Upper lobe of left lung (tissue), 6 donors: ENCODE data around the gene KTI12. TPM values are rescaled to one million over a fixed set of nuclear protein-coding genes. Genes with fewer than 3 reads are reported as not detected.
"Not testable (repeated sequence)": the region's sequence is repeated elsewhere in the genome, so short reads cannot be mapped to it uniquely, and the experiment has no call there.

ENCODE experiments used
- ATAC-seq, 2 donors: fragments of 200-7000 bp; cut with Tn5 transposase; one replicate each; pipeline ENCODE4 v1.9.1; 2022; ENCODE audit warnings: mild to moderate bottlenecking in 2 of 2, moderate library complexity in 2 of 2; ENCODE audit not compliant: low FRiP score in 2 of 2
- DNase-seq, 2 donors: peaks; one replicate each; pipeline ENCODE4 v3.0.0-alpha.2; 2019 to 2020
- H3K27ac ChIP-seq, 4 donors: fragments of 200-600 bp; sonication (generic); one replicate each; pipeline ENCODE4 v1.5.1; 2016 to 2019
- H3K27me3 ChIP-seq, 4 donors: fragments of 200-600 bp; sonication (generic); one replicate each; pipeline ENCODE4 v1.5.1; 2017 to 2019
- H3K36me3 ChIP-seq, 4 donors: fragments of 200-600 bp; sonication (generic); one replicate each; pipeline ENCODE4 v1.5.1; 2016 to 2019
- H3K4me1 ChIP-seq, 4 donors: fragments of 200-600 bp; sonication (generic); one replicate each; pipeline ENCODE4 v1.5.1; 2018 to 2019
- H3K4me3 ChIP-seq, 4 donors: fragments of 200-600 bp; sonication (generic); one replicate each; pipeline ENCODE4 v1.5.1; 2017 to 2019; ENCODE audit warnings: mild to moderate bottlenecking in 2 of 4, moderate library complexity in 1 of 4
- H3K9me3 ChIP-seq, 4 donors: fragments of 200-600 bp; sonication (generic); one replicate each; pipeline ENCODE4 v1.5.1; 2018 to 2019
- EP300 ChIP-seq, 4 donors: sonication (generic); formaldehyde crosslinking; IDR thresholded peaks; one replicate each; pipeline ENCODE4 v1.5.1; 2017; ENCODE audit warnings: antibody characterized with exemption in 4 of 4, control low read depth in 2 of 4
- POLR2A ChIP-seq, 4 donors: fragments of 450-650 bp; IDR thresholded peaks; one replicate each; pipeline ENCODE4 v1.5.1; 2016 to 2017; ENCODE audit warnings: antibody characterized with exemption in 4 of 4, mild to moderate bottlenecking in 2 of 4
- POLR2AphosphoS5 ChIP-seq, 2 donors: sonication (generic); formaldehyde crosslinking; IDR thresholded peaks; one replicate each; pipeline ENCODE4 v1.5.1; 2017; ENCODE audit warnings: antibody characterized with exemption in 2 of 2
- WGBS, 2 donors: methylation state at CpG; one replicate each; pipeline ENCODE4 v1.1.5; 2017 to 2018; 5-methylcytosine and 5-hydroxymethylcytosine counted together
- total RNA-seq, 6 donors: library from RNA; depleted of rRNA in 4 of 6; stranded (reverse); fragments of >200 nt in 4 of 6; gene quantifications; one replicate each; pipeline versions ENCODE4 v1.1.0 to v1.2.1, GENCODE V29; 2016 to 2021
- TF ChIP-seq, protein P1 (sequence below), 6 experiments: fragments of 450-650 bp in 4 of 6; fragments of 200-600 bp in 2 of 6; sonication (generic) in 2 of 6; IDR thresholded peaks; one replicate each; pipeline ENCODE4 v1.5.1; 2016 to 2019; ENCODE audit warnings: antibody characterized with exemption in 6 of 6
- donor health status: DM: no; HTN: no; CAD: no; lungs with moderate emphysema.
- donor health status: DM: no; HTN: yes; CAD: no; lungs with severe emphysema.

Gene KTI12, protein sequence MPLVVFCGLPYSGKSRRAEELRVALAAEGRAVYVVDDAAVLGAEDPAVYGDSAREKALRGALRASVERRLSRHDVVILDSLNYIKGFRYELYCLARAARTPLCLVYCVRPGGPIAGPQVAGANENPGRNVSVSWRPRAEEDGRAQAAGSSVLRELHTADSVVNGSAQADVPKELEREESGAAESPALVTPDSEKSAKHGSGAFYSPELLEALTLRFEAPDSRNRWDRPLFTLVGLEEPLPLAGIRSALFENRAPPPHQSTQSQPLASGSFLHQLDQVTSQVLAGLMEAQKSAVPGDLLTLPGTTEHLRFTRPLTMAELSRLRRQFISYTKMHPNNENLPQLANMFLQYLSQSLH
- 10 to 100 TPM in 1 of 6 donors, 1 to 10 TPM in 5; 2.6 to 11.6 (median 7.3) TPM for total RNA-seq

DNA sequence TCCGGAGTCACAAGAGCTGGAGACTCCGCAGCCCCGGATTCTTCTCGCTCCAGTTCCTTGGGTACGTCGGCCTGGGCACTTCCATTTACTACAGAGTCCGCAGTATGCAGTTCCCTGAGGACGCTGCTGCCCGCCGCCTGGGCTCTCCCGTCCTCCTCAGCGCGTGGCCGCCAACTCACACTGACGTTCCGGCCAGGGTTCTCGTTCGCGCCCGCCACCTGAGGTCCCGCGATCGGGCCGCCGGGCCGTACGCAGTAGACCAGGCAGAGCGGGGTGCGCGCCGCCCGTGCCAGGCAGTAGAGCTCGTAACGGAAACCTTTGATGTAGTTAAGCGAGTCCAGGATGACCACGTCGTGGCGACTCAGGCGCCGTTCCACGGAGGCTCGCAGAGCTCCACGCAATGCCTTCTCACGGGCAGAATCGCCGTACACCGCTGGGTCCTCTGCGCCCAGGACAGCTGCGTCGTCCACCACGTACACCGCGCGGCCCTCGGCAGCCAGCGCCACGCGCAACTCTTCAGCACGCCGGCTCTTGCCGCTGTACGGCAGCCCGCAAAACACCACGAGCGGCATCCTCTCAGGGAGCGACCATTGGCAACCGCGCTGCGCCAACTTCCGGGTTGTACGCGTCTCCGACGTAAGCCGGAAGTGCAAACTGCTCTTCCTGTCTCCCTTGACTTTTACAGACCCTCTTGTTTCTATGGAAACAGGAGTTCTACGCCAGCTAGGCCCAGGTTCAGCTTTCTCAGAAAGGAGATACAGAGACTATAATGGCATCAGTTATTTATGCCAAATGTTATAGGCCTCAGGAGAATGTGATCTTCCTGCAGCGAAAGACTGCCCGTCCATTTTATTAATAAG lies at the start of gene KTI12:
KTI12 (minus strand) TSS at position 621 of the 860 bp plus-strand sequence; CDS start at position 572, 49 bp downstream.
- peaks cover 0 to 12% (median 0%) of the 10 kb centered on the region in 4 donors for H3K36me3 ChIP-seq
- no peaks in the 10 kb centered on the region for H3K27me3 ChIP-seq
- H3K27ac ChIP-seq, result peak within 1 kb of the TSS; percentile 86 to 93 (median 90)
- WGBS, 2 donors, result 3 to 7% methylated on average over 24 to 58 of the region's 78 CpGs
- peak within 1 kb of the TSS; percentile 66 to 80 (median 78) for H3K4me3 ChIP-seq
- TF ChIP-seq POLR2A (IDR thresholded peaks at IDR 0.05) (peak in 3 of 4 donors; percentile 22 to 74 (median 65)), EP300 (IDR thresholded peaks at IDR 0.05) (peak in 1 of 4 donors; percentile 58), POLR2AphosphoS5 (IDR thresholded peaks at IDR 0.05) (peak; percentile 72 to 91)
- TF ChIP-seq, protein P1, sequence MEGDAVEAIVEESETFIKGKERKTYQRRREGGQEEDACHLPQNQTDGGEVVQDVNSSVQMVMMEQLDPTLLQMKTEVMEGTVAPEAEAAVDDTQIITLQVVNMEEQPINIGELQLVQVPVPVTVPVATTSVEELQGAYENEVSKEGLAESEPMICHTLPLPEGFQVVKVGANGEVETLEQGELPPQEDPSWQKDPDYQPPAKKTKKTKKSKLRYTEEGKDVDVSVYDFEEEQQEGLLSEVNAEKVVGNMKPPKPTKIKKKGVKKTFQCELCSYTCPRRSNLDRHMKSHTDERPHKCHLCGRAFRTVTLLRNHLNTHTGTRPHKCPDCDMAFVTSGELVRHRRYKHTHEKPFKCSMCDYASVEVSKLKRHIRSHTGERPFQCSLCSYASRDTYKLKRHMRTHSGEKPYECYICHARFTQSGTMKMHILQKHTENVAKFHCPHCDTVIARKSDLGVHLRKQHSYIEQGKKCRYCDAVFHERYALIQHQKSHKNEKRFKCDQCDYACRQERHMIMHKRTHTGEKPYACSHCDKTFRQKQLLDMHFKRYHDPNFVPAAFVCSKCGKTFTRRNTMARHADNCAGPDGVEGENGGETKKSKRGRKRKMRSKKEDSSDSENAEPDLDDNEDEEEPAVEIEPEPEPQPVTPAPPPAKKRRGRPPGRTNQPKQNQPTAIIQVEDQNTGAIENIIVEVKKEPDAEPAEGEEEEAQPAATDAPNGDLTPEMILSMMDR (IDR thresholded peaks at IDR 0.05), result peak in 1 of 6 experiments; percentile 7
- H3K9me3 ChIP-seq, result no peaks in the 10 kb centered on the region
- peaks cover 20 to 29% (median 22%) of the 10 kb centered on the region in 4 donors for H3K4me1 ChIP-seq
- DNase-seq (peak; percentile 86 to 93), ATAC-seq (peak; percentile 94 to 97)

DNA sequence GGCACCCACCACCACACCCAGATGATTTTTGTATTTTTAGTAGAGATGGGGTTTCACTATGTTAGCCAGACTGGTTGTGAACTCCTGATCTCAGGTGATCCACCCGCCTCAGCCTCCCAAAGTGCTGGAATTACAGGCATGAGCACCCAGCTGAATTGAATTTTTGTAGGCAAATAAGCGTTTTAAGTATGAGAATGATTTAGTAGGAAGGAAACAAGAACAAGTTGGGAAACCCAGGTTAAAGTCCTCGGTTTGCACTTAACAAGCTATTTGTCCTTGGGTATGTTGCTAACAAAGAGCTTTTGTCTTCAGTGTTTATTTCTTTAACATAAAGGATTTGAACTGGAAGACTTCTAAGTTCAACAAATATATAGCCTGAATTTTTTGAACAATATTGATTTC lies 46.4 kb upstream of the KTI12 start:
- no peak for TF ChIP-seq POLR2AphosphoS5 (IDR thresholded peaks at IDR 0.05)
- TF ChIP-seq, protein P1 (IDR thresholded peaks at IDR 0.05), result no peak
- TF ChIP-seq POLR2A (IDR thresholded peaks at IDR 0.05), result no peak
- no peak for TF ChIP-seq EP300 (IDR thresholded peaks at IDR 0.05)
- DNase-seq (no peak), ATAC-seq (no peak)
- Histone ChIP-seq H3K27ac (no peak overlapping the region), H3K4me3 (no peak overlapping the region), H3K9me3 (no peaks in the 10 kb centered on the region), H3K4me1 (no peaks in the 10 kb centered on the region), H3K36me3 (peaks cover 0 to 22% (median 0%) of the 10 kb centered on the region in 4 donors), H3K27me3 (no peaks in the 10 kb centered on the region)
- 78 to 79% methylated on average over 3 of the region's 3 CpGs for WGBS, 2 donors

DNA sequence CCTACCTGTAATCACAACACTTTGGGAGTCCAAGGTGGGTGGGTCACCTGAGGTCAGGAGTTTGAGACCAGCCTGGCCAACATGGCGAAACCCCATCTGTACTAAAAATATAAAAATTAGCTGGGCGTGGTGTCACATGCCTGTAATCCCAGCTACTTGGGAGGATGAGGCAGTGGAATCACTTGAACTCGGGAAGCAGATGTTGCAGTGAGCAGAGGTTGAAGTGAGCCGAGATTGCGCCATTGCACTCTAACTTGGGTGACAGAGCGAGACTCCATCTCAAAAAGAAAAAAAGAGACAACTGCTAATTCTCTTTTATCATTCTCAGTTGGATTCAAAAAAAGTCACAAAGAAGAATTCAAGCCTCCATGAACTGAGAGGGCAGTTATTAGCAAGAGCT lies 43.7 kb upstream of the KTI12 start:
- 89 to 92% methylated on average over 6 of the region's 6 CpGs for WGBS, 2 donors
- peaks cover 0 to 37% (median 1%) of the 10 kb centered on the region in 4 donors for H3K36me3 ChIP-seq
- not testable (repeated sequence) for H3K27ac ChIP-seq

DNA sequence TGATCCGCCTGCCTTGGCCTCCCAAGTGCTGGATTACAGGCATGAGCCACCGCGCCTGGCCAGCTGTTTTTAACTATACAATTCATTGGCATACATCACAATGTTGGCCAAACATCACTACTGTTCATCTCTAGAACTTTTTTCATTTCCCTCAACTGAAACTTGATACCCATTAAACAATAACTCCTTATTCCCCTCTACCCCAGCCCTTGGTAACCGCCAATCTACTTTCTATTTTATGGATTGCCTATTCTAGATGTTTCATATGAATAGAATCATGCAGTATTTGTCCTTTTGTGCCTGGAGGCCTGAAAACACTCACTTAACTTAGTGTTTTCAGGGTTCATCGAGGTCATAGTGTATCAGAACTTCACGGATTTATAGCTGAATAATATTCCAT lies 38.7 kb upstream of the KTI12 start:
- Histone ChIP-seq H3K4me3 (no peak overlapping the region), H3K9me3 (no peaks in the 10 kb centered on the region), H3K36me3 (peaks cover 0 to 55% (median 10%) of the 10 kb centered on the region in 4 donors), H3K27me3 (no peaks in the 10 kb centered on the region), H3K27ac (no peak overlapping the region), H3K4me1 (peaks cover 0 to 3% (median 0%) of the 10 kb centered on the region in 4 donors)
- DNase-seq, result no peak
- no peak for ATAC-seq
- TF ChIP-seq, protein P1 (IDR thresholded peaks at IDR 0.05), result no peak
- TF ChIP-seq POLR2A (IDR thresholded peaks at IDR 0.05), result no peak
- TF ChIP-seq EP300 (IDR thresholded peaks at IDR 0.05), result no peak
- TF ChIP-seq POLR2AphosphoS5 (IDR thresholded peaks at IDR 0.05), result no peak
- 81 to 98% methylated on average over 6 of the region's 6 CpGs for WGBS, 2 donors

More for the DNA sequence above, 43.7 kb upstream of the KTI12 start:
- not testable (repeated sequence) for DNase-seq, ATAC-seq, H3K4me1 ChIP-seq, H3K9me3 ChIP-seq, H3K27me3 ChIP-seq, H3K4me3 ChIP-seq

DNA sequence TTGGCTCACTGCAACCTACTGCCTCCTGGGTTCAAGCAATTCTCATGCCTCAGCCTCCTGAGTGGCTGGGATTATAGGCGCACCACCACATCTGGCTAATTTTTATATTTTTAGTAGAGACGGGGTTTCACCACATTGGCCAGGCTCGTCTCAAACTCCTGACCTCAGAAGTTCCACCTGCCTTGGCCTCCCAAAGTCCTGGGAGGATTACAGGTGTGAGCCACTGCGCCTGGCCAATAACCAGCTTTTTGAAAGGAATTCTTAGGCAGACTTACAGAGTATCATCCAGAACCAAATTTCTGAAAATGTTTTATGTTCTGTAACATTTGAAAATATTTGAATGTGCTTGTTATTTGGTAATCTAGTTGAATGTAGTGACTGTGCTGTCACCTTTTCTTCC lies 37.1 kb upstream of the KTI12 start:
- Histone ChIP-seq H3K4me3 (no peak overlapping the region), H3K9me3 (no peaks in the 10 kb centered on the region), H3K4me1 (peaks cover 0 to 3% (median 0%) of the 10 kb centered on the region in 4 donors), H3K27me3 (no peaks in the 10 kb centered on the region), H3K27ac (no peak overlapping the region), H3K36me3 (peaks cover under 1 to 70% (median 25%) of the 10 kb centered on the region in 4 donors)
- TF ChIP-seq POLR2AphosphoS5 (IDR thresholded peaks at IDR 0.05) (no peak), POLR2A (IDR thresholded peaks at IDR 0.05) (no peak), EP300 (IDR thresholded peaks at IDR 0.05) (no peak)
- TF ChIP-seq, protein P1 (IDR thresholded peaks at IDR 0.05), result no peak
- DNase-seq (no peak), ATAC-seq (no peak)
- WGBS, 2 donors, result 94 to 98% methylated on average over 2 to 4 of the region's 4 CpGs
